Left forelimb (tissue), 1 donor: ENCODE results near the gene ALK.

Experiments
- DNase-seq: peaks from one replicate; pipeline ENCODE4 v3.0.0-alpha.2; 2018; ENCODE audit warnings: low spot score

ALK gene

DNA sequence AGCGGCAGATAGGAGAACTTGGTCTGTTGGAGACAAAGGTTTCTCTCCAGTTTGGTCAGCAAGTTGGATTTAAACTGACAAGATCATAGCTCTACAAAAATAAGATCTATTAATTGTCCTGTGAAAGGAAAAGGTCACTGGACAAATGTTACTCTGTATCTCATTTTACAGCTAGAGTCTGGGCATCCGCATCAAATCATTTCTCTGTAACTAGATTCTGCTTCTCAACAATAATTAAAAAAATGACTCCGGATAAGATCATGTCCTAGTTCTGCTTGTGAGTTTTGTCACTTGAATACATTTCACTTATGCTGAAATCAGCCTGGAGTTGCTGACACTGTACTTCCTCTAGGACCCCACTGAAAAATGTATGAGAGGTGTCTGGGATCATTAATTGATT, 310.8 kb downstream of the ALK start:
- DNase-seq = no peak

DNA sequence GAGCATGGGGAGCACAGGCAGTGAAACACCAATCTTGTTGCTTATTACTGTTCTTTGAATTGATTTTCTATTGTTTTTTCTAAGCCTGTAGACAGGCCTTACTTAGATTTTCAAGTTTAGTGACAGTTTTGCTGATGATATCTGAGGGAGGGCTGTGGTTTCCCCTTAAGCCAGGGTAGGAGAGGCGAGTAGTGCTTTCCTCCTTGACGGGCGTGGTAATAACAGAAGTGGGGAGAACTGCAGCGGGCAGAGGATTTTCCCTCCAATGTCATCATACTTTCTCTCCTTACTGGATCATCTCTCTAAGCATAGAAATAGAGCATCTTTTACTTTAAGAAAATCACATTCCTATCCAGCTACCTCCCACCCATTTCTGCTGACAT, 314.4 kb downstream of the ALK start:
- no peak for DNase-seq

DNA sequence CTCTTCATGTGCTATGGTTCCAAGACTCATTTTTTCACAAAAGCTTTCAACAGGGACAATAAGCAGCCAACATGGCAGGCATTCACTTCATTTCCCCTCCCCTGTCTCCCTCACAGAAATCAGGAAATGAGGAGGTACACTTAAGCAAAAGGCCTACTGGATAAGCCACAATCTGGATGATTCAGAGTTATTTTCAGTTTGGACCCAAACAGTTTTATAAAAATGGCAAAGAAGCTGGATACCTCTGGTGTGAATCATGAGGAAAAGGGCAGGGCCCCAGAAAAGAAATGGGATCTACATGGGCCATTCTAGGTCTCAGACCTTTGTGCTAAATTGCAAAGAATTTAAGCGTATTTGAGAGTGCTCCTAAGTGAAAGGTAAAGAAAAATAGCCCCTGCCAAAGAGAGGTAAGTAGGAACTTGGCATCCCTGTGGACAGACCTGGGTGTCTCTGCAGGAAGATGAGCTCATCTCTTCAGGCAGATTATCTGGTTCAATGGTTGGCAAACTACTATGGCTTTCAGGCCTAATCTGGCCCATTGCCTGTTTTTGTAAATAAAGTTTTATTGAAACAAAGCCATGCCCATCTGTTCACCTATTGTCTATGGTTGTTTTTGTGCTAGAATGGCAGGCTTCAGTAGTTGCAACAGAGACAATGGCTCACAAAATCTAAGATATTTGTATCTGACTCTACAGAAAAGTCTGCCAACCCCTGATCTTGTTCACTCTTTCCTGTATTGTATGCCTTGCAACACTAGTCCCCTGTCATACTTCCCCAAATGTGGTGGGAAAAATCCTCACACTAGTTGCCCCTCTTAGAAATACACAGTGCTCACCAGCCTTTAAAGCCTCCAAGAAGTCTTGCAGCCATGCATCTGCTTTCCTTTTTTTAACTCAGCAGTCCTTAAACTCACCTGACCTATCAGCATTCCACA, 315.0 kb downstream of the ALK start:
- no peak for DNase-seq

DNA sequence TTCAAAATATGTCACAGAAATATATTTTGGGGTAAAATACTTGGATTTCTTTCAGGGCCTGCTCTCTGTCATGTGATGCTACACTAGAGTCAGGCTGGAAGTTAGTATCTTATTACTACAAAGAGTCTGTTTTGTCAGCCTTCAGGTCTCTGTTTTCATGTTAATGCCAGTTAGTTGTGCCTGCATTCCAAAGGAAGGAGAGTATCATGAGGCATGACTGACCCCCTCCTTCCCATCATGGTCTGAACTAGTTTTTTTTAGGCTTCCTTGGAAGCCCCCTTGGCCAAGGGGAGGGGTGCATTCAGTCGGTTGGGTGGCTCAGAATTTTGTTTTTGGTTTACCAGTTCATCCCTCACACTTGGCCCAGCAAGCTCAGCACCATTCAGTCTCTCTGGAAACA, 318.0 kb downstream of the ALK start:
- no peak for DNase-seq

DNA sequence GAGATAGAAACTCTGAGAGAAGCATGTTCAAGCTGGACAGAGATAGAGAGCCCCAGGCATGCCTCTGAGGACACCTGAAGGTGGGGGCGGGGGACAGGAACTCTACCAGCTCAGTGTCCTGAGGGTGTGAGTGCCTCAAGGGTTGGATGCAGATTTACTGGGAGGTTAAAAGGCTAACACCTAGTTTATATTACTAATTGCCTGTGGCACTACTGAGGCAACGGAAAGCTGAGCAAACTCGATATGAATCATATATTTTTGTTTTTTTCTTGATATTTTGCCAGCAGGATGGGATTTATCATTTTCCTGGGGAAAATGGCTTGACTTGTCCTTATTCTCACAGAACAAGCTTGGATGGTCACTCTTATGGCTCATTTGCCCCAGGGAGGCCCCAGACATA, 319.5 kb downstream of the ALK start:
- DNase-seq = no peak

DNA sequence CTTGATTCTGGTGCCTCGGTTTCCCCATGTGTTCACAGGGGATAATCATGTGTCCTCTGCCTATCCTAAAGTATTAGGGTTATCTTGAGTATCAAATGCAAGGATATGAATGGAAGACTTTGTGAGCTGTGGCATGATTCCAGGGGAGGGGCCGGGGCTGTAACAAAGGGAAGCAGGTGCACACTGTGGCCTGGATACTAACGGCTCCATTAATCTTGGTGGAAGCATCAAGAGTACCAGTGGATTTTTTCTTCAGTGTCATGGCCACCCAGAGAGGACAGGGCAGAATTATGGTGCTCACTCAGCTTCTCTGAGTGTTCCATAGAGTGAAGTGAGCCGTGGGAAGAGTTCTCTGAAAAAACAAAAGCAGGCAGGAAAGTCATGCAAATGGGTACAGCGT, 320.1 kb downstream of the ALK start:
- no peak for DNase-seq

DNA sequence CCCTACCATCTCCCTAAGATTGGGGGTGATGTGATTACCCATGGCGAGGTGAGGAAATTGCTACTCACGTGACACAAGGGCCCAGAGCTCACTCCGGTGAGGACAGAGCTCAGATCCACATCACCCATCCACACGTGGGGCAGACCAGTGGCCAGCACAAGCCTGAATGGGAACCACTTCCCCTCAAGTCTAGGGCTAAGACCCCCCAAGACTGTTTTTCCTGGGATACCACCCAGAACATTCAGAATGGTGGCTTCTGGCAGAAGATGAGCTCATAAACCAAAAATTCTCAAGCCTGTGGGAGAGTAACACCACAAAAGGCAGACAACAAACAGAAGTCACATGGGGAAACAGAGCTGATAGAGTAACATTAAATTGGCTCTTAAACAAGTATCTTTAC, 321.4 kb downstream of the ALK start:
- no peak for DNase-seq

DNA sequence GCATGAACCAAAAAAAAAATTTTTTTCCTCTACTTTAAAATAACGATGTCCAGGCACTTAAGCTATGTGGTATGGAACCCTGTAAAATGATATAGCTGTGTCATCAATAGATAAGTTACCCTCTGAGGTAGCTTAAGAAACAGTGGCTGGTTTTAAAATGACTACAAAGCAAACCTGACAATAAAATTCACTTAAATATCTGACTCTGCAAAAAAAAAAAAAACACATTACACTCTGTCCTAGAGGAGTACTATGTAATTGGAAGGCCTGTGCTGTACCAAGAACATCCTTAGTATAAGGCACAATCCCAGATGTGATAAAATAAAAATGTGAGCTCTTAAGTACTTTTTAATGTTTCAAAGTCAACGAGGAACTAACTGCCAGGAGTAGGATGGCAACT, 322.4 kb downstream of the ALK start:
- DNase-seq = no peak

DNA sequence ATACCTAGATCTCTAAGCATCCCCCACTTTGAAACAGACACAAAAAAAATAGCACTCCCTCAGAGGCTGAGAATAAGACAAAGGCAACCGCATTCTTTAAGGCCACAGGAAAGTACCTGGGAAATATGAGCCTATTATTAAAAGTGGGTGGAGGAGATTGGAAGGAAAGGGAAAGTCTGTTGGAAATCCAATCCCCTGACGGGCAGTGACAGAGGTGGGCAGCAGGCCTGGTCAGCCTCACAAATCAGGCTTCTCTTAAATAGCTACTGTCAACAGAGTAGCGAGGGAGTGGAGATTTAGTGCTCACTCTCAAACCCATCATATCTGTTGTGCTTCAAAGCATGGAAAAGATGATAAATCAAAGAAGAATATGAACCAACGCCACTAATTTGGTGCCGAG, 324.4 kb downstream of the ALK start:
- no peak for DNase-seq

DNA sequence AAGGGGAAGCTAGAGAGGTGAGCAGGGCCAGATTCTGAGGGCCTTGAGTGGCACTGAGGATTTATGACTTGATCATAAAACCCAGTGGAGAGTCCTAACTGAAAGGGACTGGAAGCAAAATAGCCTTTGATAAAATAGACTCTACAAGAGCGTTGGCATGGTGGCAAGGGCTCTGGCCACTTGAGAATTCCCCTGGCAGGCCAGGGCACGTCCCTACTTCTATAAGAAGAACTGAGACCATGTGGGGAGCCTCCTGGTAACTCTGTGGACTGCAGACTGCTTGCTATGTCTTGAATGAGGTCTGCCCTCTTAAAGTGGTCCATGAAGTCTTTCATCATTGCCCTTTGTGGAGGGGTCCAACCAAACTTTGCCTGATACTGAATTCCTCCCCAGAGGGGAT, 324.8 kb downstream of the ALK start:
- DNase-seq = no peak

DNA sequence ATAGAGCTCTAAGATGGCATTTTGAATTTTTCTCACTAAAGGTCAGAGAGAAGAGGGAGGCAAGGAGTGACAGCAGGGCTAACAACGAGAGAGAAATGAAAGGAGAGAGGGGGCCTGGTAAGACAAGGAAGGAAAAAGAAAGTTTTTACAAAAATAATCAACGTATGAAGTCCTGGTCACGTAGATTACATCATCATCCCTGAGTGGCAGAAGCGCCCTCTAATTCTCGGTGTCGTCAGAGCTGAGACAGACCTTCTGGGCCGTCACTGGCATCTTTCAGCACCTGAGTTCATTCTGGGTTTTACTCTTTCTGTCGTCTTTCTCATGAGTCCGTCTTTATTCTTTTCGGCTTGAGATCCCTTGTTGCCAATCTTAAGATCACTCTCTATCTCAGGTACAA, 329.8 kb downstream of the ALK start:
- no peak for DNase-seq

DNA sequence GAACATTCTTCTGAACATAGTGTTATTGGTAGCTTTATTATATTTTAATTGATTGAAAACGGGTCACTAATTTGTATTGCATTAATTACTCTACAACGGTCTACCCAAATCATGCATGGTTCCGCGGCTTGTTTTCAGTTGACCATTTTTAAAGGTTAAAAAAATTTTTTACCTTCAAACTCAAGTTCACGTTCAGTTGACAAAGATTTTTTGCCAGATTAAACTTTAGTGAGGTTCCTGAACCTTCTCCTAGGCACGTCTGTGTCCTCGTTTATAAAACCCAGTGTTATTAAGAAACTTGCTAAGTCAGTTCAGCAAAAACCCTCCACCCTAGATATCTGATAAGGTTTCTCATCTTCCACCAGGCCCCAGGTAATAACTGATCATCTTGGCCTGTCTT, 331.2 kb downstream of the ALK start:
- DNase-seq = no peak

DNA sequence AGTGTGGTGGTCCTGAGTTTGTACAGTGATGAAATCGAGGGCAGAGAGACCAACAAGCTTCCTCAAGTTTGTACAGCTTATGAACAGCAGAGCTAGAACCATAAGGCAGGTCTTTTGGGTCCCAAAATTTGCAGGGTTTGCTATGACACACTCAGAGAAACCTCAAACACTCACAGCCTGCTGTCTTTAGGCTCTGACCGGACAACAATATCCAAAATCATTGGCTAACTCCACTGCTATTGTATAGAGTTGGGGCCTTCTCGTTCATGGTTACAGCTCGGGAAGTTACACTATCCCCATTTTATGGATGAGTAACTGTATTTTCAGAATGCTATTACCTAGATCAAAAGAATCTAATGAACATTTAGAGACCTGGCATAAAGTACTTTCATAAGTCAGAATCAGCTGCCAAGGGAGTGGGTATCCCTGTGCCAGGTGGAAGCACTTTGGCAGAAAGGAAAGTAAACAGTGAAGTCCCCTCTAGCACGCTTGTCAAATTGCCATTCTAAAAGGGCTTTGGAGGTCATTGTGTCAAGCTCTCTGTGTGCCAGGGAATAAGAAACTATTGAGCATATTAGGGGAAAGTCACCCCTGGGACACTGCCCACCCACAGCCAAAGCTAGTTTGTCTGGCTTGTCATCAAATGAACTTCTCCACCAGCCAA, 331.8 kb downstream of the ALK start:
- DNase-seq = no peak

DNA sequence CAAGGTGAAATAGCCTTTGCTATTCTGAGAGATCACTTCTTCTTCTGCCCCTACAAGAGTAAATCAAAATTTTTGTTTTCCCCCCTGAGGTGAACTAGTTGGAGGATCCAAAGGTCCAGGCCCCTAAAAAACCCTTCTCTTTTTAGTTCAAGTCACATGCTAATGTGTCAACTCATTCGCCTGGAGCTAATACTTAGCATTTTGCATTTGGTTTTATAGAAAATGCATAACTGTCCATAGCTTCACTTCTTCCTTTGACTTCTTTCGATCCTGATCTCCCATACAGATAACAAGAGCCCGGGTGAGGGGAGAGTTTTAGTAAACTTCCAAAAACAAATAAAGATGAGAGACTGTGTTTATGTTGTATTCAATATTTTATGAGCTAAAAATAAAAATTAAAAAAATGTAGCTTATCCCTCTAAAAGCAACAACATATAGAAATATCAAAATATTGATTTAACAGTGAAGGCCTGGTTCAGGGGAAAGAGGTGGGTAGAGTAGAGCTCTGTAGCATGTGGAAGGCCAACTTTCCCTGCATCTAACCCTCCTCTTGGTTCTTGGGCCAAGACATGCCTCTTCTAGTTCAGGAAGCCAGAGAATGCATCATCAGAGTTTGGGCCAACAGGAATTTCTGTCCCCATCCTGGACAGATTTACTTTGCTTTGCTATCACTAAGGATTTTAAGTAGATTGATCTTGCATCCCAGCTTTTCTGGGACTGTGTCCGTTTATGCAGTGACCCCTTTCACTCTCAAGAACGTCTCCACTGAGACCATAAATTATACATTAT, 333.8 kb downstream of the ALK start:
- DNase-seq = no peak

DNA sequence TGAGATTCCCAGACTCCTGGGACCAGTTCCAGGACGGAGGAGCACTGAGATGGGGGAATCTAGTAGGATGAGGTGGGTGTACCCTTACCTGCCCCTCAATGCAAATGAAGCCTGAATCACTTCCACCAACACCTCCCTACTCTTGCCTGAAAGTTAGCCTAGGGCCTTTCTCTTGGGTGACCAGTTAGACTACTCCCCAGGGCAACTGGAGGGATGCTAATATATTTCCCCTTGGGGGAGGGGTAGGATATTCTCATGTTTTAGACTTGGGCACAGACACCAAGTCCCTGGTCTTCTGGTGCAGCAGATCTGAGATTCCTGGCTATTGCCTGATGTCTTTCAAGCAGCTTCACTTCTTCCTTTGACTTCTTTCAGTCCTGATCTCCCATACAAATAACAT, 334.5 kb downstream of the ALK start:
- DNase-seq = no peak

DNA sequence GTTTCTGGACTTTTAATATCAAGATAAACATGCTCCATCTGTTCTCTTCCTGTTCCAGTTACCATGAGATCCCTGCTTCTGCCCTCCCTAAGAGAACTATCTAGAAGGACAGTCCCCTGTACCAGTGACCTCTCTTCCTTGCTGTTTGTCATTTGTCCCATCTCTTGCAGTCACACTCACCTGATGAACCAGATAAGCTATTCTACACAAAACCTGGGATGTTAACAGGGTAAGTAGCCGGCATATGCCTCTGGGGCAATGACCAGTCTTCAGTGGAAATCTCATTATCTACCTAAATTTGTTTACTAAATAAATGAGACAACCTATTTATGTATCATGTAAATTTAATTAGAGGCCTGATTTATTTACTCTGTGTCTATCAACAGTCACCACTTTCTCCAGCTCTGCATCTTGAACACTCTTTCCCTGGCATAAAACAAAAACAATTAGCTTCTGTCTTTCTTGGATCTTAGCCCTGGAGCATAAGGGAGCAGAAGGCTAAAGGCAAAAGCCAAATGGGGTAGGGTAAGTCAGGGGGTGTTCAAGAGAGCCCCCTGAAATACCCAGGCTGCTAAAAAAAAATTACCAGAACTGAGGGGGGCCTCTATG, 337.7 kb downstream of the ALK start:
- DNase-seq = no peak

DNA sequence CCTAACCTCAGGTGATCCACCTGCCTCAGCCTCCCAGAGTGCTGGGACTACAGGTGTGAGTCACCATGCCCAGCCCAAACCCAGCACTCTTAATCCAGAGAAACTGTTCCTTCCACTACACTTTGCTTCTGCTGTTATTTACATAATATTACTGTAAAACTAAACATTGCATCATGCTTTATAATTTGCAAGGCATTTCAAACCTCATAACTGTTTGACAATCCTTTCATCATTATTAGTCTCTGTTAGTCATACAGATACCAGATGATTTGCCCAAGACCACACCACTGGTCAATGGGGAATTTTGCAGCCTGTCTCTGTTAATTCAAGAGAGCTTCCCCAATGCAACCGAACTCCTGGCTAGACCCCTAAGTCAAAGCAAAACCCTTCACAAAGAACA, 338.3 kb downstream of the ALK start:
- no peak for DNase-seq

DNA sequence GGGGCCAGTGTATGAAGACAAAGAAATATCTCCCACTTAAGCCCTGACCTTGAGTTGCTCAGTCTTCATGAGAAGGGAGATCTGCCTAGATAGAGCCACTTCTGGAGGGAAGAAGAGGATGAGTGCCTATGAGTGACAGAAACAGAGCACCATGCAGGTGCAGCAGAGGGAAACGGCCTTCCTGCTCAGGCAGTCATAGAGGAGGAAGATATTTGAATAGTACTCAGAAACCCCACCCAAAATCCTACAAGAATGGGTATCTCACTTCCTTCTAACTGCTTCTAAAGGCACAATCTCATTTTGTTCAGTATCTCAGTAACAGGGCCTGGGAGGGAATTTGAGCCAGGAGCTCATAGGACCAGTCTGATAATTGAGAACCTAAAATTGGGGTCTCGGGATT, 339.3 kb downstream of the ALK start:
- no peak for DNase-seq

DNA sequence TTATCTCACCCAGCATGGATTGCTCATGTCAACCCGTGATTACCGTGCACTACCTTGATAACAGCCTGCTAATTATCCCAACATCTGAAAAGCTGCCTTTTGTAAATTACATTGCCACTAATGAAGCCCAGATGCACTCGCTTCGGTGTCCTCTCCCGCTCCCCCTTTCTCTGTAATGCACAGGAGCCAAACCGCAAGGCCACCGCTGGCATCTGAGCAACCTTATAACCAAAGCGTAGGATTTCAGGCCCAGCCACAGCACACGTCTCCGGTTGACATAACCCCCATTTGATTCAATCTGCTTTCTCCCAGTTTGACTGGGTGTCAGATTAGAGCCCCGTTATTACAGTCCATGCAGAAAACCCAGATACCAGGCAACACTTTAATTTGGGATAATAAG, 341.2 kb downstream of the ALK start:
- DNase-seq = no peak

DNA sequence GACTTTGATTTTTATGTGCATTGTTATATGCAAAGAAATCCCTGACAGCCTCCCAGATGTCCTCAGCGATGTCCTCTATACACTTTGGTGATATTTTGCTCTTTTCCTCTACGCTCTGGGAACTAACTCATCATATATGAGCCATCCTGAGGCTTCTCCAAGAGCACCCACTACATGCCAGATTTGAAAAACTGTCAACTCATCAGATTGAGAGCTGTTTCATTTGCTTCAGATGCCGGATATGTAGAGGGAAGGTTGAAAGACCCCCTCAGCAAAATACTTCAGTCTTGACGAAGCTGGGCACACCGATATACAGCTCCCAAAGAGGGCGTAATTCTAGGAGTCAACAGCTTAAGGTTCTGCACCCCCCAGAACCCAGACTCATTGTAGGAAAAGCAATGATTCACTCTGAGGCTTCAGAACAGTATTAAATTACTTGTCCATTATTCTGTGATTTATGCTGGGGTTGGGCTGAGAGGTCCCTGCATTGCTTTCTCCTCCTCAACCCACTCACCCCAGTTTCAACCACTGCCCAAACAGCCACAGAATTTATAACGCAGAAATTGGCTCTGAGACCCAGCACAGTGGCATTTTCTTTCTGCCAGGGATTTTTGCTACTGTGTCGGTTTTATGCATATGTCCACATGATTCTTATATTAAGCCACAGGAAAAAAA, 341.8 kb downstream of the ALK start:
- DNase-seq = no peak

DNA sequence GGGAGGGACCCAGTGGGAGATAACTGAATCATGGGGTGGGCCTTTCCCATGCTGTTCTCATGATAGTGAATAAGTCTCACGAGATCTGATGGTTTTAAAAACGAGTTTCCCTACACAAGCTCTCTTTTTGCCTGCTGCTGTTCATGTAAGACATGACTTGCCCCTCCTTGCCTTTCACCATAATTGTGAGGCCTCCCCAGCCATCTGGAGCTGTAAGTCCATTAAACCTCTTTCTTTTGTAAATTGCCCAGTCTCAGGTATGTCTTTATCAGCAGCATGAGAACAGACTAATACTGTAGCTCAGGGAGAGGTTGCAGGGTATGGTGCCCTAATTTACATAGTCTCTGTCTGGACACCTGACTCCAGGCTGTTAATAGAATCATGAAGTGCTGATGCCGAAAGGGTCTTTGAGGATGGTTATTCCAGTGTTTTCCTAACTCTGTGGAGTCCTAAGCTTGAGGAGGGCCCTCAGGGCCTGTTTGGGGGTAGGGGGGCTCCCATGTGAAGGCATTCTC, 343.2 kb downstream of the ALK start:
- DNase-seq = no peak

DNA sequence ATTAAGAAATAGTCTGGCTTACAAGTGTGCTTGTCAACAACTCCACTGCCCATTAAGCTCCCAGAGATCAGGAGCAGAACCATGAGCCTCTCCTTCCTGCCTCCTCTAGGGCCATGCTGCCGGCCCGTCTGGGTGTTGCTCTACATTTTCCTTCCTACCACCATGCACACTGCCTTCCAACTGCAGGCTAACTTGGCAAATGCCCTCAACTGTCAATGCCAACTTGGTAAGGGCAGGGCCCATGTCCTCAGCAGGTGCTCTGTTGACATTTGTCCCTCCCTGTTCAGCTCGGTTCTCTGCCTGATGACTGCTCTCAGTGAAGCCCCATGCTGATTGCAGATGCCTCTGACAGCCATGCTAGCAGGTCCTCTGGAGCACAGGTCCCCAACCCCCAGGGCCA, 345.2 kb downstream of the ALK start:
- DNase-seq = no peak
